Measurements from ENCODE around the gene ULK3. TPM values are rescaled to one million over a fixed set of nuclear protein-coding genes. Genes with fewer than 3 reads are reported as not detected.

ULK3 gene
- total RNA-seq, 3 donors from 2014 or later, result 28.3 to 48.8 (median 48.0) TPM

DNA sequence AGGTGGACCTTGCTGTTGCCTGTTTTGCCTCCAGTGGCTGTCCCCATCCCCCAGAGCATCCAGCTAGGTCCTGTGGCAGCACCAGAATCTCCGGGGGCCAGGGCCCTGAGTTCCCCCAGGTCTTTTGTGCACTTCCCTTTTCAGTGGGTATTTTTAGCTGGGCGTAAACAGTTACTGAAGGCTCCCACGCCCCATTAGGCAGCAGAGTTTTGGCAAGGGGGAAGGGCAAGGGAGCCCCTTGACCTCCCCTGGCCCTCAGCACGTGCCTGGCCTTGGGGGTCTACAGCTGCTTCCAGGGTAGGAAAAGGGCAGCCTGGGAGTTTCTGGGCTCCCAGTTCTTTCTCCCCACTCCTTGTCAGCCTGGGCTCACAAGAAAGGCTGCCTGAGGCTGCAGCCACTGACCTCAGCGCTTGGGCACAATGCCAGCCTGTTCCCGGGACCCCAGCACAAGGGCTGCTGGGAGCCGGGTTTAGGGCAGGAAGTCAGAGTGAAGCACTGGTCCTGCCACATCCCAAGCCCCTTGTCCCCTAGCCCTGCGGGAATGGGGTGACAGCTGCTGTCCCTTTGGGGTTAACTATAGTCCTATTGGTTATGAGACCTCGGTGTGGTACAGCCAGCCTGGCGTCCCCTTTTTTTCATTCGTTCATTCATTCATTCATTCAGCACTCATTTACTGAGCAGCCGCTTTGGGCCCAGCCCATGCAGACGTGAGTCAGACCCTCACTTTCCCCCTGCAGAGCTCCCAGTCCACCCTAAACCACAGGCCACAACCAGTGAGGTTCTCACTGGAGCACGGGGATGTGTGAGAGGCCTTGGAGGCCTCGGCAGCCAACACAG is 52.7 kb downstream of the ULK3 start:
- Histone ChIP-seq H3K36me3 (no peaks in the 10 kb centered on the region), H3K4me3 (peak overlapping the region in 1 of 3 donors; percentile 25), H3K4me1 (peaks cover 23 to 24% of the 10 kb centered on the region in 2 donors), H3K9me3 (no peaks in the 10 kb centered on the region), H3K27ac (peak overlapping the region; percentile 60 to 84), H3K27me3 (no peaks in the 10 kb centered on the region)
- intact Hi-C loops (cut with DNase I; ENCODE audit: low total_unique reads), result no loop called here
- no peak for DNase-seq (ENCODE audit: low spot score in 2 of 2)
- TF ChIP-seq POLR2A (IDR thresholded peaks at IDR 0.05) (no peak), POLR2AphosphoS5 (IDR thresholded peaks at IDR 0.05) (no peak)
- TF ChIP-seq, protein P1, sequence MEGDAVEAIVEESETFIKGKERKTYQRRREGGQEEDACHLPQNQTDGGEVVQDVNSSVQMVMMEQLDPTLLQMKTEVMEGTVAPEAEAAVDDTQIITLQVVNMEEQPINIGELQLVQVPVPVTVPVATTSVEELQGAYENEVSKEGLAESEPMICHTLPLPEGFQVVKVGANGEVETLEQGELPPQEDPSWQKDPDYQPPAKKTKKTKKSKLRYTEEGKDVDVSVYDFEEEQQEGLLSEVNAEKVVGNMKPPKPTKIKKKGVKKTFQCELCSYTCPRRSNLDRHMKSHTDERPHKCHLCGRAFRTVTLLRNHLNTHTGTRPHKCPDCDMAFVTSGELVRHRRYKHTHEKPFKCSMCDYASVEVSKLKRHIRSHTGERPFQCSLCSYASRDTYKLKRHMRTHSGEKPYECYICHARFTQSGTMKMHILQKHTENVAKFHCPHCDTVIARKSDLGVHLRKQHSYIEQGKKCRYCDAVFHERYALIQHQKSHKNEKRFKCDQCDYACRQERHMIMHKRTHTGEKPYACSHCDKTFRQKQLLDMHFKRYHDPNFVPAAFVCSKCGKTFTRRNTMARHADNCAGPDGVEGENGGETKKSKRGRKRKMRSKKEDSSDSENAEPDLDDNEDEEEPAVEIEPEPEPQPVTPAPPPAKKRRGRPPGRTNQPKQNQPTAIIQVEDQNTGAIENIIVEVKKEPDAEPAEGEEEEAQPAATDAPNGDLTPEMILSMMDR (IDR thresholded peaks at IDR 0.05), result no peak

DNA sequence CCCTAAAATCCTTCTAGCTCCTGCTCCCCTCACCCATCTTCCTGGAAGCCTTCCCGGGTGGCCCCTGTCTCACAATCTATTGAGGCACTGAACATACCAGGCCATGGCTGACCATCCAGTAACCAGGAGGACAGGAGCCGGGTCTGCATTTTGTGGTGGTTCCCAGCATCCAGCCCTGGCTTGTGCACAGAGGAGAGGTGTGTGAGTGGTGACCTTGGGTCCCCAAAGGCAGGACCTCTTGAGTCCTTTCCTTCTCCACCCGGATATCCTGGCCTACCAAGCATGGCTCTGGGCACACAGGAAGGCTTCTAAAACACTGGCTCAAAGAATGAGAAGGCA is 53.2 kb downstream of the ULK3 start:
- Histone ChIP-seq H3K4me1 (peaks cover 23 to 28% of the 10 kb centered on the region in 2 donors), H3K4me3 (peak overlapping the region in 1 of 3 donors; percentile 25)

DNA sequence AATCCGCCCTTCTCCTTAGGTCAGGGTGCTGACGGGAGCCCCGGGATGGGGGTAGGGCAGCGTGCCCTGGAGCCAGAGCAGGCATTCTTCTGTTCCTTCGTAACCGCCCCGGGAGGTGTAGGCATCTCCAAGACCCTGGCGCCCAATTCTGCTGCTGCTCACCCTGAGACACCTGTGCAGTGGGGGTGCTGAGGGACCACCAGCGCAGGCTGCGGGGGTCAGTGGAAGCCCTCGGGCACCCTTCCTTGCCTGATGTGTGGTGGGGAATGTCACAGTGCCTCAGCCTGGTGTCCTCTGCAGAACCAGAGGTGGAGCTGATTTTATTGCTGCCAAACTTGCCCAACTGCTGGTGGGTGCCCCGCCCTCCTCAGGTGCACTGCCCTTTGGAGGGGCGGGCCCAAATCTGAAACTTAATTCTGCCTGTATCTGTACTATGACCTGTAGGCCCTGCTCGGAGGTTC is 53.8 kb downstream of the ULK3 start:
- TF ChIP-seq POLR2AphosphoS5 (IDR thresholded peaks at IDR 0.05) (no peak), POLR2A (IDR thresholded peaks at IDR 0.05) (no peak)
- TF ChIP-seq, protein P1 (IDR thresholded peaks at IDR 0.05), result no peak
- intact Hi-C loops (cut with DNase I; ENCODE audit: low total_unique reads), result loop anchor here (1.0 kb wide), 1 partner anchor 36 kb away; no protein-coding TSS in a partner anchor
- Histone ChIP-seq H3K27me3 (no peaks in the 10 kb centered on the region), H3K36me3 (no peaks in the 10 kb centered on the region), H3K27ac (peak overlapping the region; percentile 60 to 84), H3K4me1 (peaks cover 23 to 31% of the 10 kb centered on the region in 2 donors), H3K9me3 (no peaks in the 10 kb centered on the region), H3K4me3 (peak overlapping the region in 1 of 3 donors; percentile 25)
- DNase-seq (ENCODE audit: low spot score in 2 of 2), result no peak

More for the DNA sequence above, 53.2 kb downstream of the ULK3 start:
- peak overlapping the region; percentile 60 to 84 for H3K27ac ChIP-seq
- intact Hi-C loops (cut with DNase I; ENCODE audit: low total_unique reads), result loop anchor here (1.0 kb wide), 1 partner anchor 36 kb away; no protein-coding TSS in a partner anchor
- no peak for DNase-seq (ENCODE audit: low spot score in 2 of 2)
- no peaks in the 10 kb centered on the region for H3K36me3 ChIP-seq
- no peaks in the 10 kb centered on the region for H3K9me3 ChIP-seq
- H3K27me3 ChIP-seq, result no peaks in the 10 kb centered on the region
- TF ChIP-seq POLR2A (IDR thresholded peaks at IDR 0.05) (no peak), POLR2AphosphoS5 (IDR thresholded peaks at IDR 0.05) (no peak)
- TF ChIP-seq, protein P1 (IDR thresholded peaks at IDR 0.05), result no peak

DNA sequence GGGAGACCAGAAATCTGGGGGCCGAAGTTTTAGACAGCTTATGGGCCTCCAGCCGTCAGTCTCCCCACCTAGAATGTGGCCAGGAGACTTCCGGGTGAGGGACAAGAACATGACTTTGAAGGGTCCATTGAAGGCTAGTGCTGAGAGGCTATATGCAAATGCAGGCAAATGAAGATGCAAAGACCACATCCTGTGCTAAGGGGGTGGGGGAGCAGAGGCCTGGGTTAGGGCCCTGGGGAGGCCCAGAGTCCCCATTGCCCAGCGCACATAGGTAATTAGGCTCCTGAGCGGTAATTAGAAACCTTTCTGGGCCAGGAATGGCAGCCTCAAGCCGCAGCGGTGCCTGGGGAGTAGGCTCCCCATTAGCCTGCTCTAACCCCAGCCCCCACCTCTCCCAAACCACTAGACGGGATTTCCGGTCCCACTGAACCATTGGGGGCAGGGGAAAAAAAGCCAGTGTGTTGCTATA is 54.2 kb downstream of the ULK3 start:
- H3K4me3 ChIP-seq, result peak overlapping the region in 1 of 3 donors; percentile 25
- intact Hi-C loops (cut with DNase I; ENCODE audit: low total_unique reads), result loop anchor here (1.0 kb wide), 1 partner anchor 35 kb away; no protein-coding TSS in a partner anchor

More for the DNA sequence above, 54.2 kb downstream of the ULK3 start:
- H3K36me3 ChIP-seq, result no peaks in the 10 kb centered on the region
- TF ChIP-seq POLR2A (IDR thresholded peaks at IDR 0.05), result no peak
- no peak for TF ChIP-seq POLR2AphosphoS5 (IDR thresholded peaks at IDR 0.05)
- TF ChIP-seq, protein P1 (IDR thresholded peaks at IDR 0.05), result no peak
- no peaks in the 10 kb centered on the region for H3K9me3 ChIP-seq
- no peaks in the 10 kb centered on the region for H3K27me3 ChIP-seq
- peaks cover 23 to 36% of the 10 kb centered on the region in 2 donors for H3K4me1 ChIP-seq
- H3K27ac ChIP-seq, result peak overlapping the region; percentile 60 to 84
- no peak for DNase-seq (ENCODE audit: low spot score in 2 of 2)
